IMR-90 (cell line): ENCODE data around the gene KRTAP2-1.

Source experiments
- POLR2A ChIP-seq: IDR thresholded peaks from 2 replicates; pipeline ENCODE4 v1.6.1; 2012; ENCODE audit warnings: mild to moderate bottlenecking, low read depth, low read length
- TF ChIP-seq, protein P1 (sequence below): conservative IDR thresholded peaks from 2 replicates; pipeline ENCODE4 v1.5.1; 2012; ENCODE audit warnings: mild to moderate bottlenecking, low read depth, low read length, improper control_type of control experiment

DNA sequence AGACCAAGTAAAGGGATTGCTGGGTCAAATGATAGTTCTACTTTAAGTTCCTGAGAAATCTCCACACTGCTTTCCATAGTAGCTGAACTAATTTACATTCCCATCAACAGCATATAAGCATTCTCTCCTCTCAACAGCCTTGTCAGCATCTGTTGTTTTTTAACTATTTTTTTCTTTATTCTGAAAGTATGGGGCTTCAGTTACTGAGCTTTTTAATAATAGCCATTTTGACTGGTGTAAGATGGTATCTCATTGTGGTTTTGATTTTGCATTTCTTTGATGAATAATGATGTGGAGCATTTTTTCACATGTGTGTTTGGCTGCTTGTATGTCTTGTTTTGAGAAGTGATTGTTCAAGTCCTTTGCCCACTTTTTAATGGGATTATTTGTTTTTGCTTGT is 5.5 kb upstream of the KRTAP2-1 start:
- TF ChIP-seq POLR2A, result no peak
- TF ChIP-seq, protein P1, sequence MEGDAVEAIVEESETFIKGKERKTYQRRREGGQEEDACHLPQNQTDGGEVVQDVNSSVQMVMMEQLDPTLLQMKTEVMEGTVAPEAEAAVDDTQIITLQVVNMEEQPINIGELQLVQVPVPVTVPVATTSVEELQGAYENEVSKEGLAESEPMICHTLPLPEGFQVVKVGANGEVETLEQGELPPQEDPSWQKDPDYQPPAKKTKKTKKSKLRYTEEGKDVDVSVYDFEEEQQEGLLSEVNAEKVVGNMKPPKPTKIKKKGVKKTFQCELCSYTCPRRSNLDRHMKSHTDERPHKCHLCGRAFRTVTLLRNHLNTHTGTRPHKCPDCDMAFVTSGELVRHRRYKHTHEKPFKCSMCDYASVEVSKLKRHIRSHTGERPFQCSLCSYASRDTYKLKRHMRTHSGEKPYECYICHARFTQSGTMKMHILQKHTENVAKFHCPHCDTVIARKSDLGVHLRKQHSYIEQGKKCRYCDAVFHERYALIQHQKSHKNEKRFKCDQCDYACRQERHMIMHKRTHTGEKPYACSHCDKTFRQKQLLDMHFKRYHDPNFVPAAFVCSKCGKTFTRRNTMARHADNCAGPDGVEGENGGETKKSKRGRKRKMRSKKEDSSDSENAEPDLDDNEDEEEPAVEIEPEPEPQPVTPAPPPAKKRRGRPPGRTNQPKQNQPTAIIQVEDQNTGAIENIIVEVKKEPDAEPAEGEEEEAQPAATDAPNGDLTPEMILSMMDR, result no peak
